ENCODE results near the gene OXSM.

The OXSM gene

GRCh38 chr3:25812644-25813043 is 22.8 kb downstream of the OXSM start:
- DNase-seq = no peak

DNA sequence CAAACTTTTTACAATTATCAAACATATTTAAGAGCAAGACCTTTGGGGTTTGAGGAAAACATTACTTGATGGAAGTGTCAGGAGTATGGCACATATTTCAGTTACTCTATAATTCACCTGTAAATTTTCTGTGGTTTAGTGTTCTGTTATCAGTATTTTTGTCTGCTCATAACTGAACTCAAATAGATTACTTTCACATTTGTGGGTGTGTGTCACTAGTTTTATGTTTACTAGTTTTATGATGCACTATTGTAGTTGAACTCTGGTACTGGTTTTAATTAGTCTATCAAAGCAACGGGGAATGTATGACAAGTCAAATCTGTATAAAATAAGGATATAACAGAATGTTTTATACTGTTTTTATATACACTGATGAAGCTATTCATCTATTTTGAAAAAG is 27.2 kb downstream of the OXSM start:
- no peak for DNase-seq

DNA sequence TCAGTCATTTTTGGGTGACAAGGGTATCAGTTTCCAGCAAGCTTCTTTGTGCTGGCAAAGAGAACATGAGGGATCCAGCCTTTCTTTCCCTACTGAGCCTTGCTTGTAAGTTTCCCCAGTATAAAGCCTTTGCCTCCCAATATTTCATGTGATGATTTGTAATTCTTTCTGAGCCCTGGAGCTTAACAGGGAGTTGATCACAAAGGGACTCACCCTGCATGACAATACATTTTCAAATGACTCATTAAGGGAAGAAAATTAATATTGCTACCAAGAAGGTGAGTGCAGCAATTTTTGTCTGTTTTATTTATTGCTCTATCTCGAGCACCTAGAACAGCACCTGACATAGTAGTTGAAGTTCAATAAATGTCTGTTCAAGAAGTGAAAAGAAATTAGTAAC is 27.7 kb downstream of the OXSM start:
- DNase-seq = no peak

DNA sequence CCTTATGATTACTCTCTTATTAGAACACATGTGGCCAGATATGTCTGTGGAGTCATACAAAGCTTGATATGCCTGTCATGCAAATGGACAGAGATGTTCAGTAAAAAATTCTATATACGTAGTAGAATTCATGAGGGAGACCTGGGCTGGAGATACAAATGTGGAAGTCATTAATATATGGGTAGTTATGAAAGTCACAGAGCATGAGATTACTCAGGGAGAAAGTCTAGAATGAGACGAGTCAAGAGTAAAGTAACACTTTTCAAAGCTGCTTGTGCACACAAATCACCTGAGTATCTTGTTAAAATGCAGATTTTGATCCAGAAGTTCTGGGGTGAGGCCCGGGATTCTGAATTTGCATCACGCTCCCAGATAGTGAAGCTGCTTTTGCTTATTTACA is 28.4 kb downstream of the OXSM start:
- no peak for DNase-seq

- no peak for DNase-seq
Observed at GRCh38 chr3:25820366-25820765, 30.5 kb downstream of the OXSM start.

GRCh38 chr3:25820816-25821486 is 31.1 kb downstream of the OXSM start:
- no peak for DNase-seq

- DNase-seq = no peak
Observed at GRCh38 chr3:25821746-25822573, 32.1 kb downstream of the OXSM start.

DNA sequence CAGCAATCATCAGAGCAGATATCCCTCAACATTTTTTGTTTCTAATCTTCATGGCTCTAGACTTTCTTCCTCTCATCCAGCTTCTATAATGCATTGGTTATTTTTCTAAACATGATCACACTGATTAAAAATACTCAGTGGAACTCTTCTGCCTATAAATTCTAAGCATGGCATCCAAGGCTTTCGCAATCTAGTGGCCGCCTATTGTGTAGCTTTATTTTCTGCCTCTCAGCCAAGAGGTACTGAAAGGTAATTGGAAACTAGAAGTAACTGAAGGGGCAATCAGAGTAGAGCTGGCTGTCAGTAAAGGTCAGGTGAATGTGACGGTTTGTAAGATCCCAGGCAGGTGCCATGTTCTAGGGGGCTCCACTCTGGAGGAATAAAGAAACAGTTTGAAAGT is 33.4 kb downstream of the OXSM start:
- DNase-seq = no peak

GRCh38 chr3:25826510-25826909 is 36.6 kb downstream of the OXSM start:
- no peak for DNase-seq

DNA sequence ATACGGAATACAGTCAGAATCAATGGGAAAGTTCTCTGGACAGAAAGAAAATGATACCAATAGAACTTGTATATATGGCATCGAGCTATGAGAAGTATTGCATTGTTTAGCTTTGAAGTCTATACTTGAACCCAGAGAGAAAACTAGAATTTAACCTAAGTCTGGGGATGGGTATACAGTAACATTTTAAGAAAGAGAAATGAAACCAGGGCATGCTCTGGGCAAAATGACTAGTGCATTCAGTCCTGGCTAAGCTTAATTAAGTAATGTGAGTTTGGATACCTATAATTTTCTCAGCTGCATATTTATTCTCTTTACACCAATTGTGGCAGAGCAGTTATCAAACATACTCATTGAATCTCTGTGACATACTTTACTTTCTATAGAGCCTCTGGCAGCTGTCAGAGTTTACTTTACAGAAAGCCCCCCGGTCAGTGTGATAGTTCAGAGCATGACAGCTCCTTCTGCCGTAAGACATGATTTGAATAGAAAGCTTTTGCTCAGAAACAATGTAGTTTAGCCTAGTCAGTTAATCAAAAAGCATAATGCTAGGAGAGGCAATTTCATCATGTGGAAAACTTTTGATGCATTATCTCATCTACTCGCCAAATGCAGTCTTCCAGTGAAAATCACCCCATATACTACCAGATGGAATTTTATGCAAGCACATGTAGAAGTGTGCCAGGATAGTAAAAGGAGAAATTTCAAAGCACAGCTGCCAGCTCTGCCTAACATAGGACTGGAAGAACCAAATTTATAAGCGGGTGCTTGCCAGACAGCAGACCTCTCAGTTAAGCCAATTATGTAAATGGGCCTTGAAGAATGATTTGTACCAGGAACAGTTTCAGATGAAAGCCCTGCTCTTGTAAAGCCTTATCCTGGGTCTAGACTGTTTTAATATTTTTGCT is 40.7 kb downstream of the OXSM start:
- DNase-seq = no peak

GRCh38 chr3:25831578-25831977 is 41.7 kb downstream of the OXSM start:
- no peak for DNase-seq

- no peak for DNase-seq
Observed at GRCh38 chr3:25834346-25834745, 44.5 kb downstream of the OXSM start.

DNA sequence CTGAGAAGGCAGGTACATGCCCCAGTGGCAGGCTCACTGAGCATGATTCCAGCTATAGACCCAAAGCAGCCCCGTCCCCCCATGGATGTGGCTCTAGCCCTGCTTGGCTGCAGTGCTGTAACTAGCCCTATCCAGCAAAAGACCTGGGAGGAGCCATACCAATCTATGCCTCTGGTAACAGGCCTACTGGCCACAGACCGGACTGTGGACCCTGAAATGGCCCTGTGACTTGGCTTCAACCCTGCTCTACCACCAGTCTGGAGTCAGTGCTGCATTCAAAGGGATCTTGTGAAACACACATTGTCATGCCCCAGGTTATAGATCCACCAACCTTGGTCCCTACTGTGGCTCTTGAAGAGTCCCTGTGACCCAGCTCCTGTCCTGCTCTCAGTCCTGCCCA is 46.7 kb downstream of the OXSM start:
- DNase-seq = no peak

- no peak for DNase-seq
Observed at GRCh38 chr3:25837038-25837437, 47.1 kb downstream of the OXSM start.

GRCh38 chr3:25840099-25840498 is 50.2 kb downstream of the OXSM start:
- DNase-seq = no peak

- DNase-seq = no peak
Observed at GRCh38 chr3:25843332-25843731, 53.4 kb downstream of the OXSM start.

Data from activated CD4-positive, alpha-beta T cell treated with anti-CD3 and anti-CD28 coated beads, Interleukin-2, amount 50 U/mL, for 48 hours (primary cell).